GM23338 (cell line): ENCODE measurements around the gene MCFD2. TPM values are rescaled to one million over a fixed set of nuclear protein-coding genes. Genes with fewer than 3 reads are reported as not detected.

Experiments
- ATAC-seq: fragments of 200-7000 bp; cut with Tn5 transposase; 3 replicates; pipeline ENCODE4 v1.9.1; 2020
- DNase-seq: peaks from one replicate; pipeline ENCODE4 v3.0.0-alpha.2; 2015; ENCODE audit warnings: low spot score
- H2AFZ ChIP-seq: fragments of 200-600 bp; sonication (generic); 2 replicates; pipeline ENCODE4 v1.8.0; 2016; ENCODE audit warnings: antibody characterized with exemption, mild to moderate bottlenecking, moderate library complexity
- H3F3A ChIP-seq: fragments of 200-600 bp; sonication (generic); replicated peaks from 2 replicates; pipeline ENCODE4 v1.8.0; 2017; ENCODE audit warnings: antibody characterized with exemption, mixed run types, low read depth
- H3K27ac ChIP-seq: fragments of 200-600 bp; sonication (generic); 2 replicates; pipeline ENCODE4 v1.6.1; 2016; ENCODE audit warnings: low read depth
- H3K27me3 ChIP-seq: fragments of 200-600 bp; sonication (generic); 2 replicates; pipeline ENCODE4 v1.8.0; 2016; ENCODE audit warnings: mild to moderate bottlenecking, mixed run types, moderate library complexity; ENCODE audit not compliant: insufficient read depth
- H3K36me3 ChIP-seq: fragments of 200-600 bp; sonication (generic); 2 replicates; pipeline ENCODE4 v1.8.0; 2016; ENCODE audit warnings: mild to moderate bottlenecking; ENCODE audit not compliant: insufficient read depth
- H3K4me1 ChIP-seq: fragments of 200-600 bp; sonication (generic); 2 replicates; pipeline ENCODE4 v1.8.0; 2016; ENCODE audit warnings: mild to moderate bottlenecking, moderate library complexity; ENCODE audit not compliant: insufficient read depth
- H3K4me2 ChIP-seq: fragments of 200-600 bp; sonication (generic); 2 replicates; pipeline ENCODE4 v1.7.1; 2017; ENCODE audit warnings: mixed run types
- H3K4me3 ChIP-seq: fragments of 200-600 bp; sonication (generic); 2 replicates; pipeline ENCODE4 v1.6.1; 2016; ENCODE audit warnings: mixed run types
- H3K79me2 ChIP-seq: fragments of 200-600 bp; sonication (generic); replicated peaks from 2 replicates; pipeline ENCODE4 v1.8.0; 2017; ENCODE audit warnings: mild to moderate bottlenecking; ENCODE audit not compliant: insufficient read depth
- H3K9me2 ChIP-seq: fragments of 200-600 bp; sonication (generic); 2 replicates; pipeline ENCODE4 v1.8.0; 2017; ENCODE audit not compliant: insufficient read depth
- H4K20me1 ChIP-seq: fragments of 200-600 bp; sonication (generic); replicated peaks from 2 replicates; pipeline ENCODE4 v1.8.0; 2017; ENCODE audit warnings: mild to moderate bottlenecking; ENCODE audit not compliant: insufficient read depth
- H3K27ac Mint-ChIP-seq: 2 replicates; pipeline ENCODE4 v1.8.0; 2020; ENCODE audit warnings: inconsistent platforms, mild to moderate bottlenecking, moderate library complexity, mixed read lengths
- H3K27me3 Mint-ChIP-seq: 3 replicates; pipeline ENCODE4 v1.8.0; 2022; ENCODE audit warnings: low read depth, mild to moderate bottlenecking, moderate library complexity, mixed read lengths, inconsistent platforms; ENCODE audit not compliant: insufficient read depth, poor library complexity
- H3K36me3 Mint-ChIP-seq: 3 replicates; pipeline ENCODE4 v1.8.0; 2021; ENCODE audit warnings: low read depth, mild to moderate bottlenecking, inconsistent platforms, moderate library complexity, mixed read lengths
- H3K4me1 Mint-ChIP-seq: 3 replicates; pipeline ENCODE4 v1.8.0; 2020; ENCODE audit warnings: mild to moderate bottlenecking, inconsistent platforms, mixed read lengths
- H3K4me3 Mint-ChIP-seq: 3 replicates; pipeline ENCODE4 v1.8.0; 2021; ENCODE audit warnings: moderate library complexity, mild to moderate bottlenecking, inconsistent platforms, mixed read lengths
- H3K9me3 Mint-ChIP-seq: 3 replicates; pipeline ENCODE4 v1.8.0; 2020; ENCODE audit warnings: moderate library complexity, mild to moderate bottlenecking, inconsistent platforms, mixed read lengths
- CREB1 ChIP-seq: fragments of 250-450 bp; sonication (Bioruptor Pico); IDR thresholded peaks from 2 replicates; pipeline ENCODE4 v1.5.0; 2020; ENCODE audit warnings: low read depth, mild to moderate bottlenecking, moderate library complexity
- EZH2phosphoT487 ChIP-seq: fragments of 200-600 bp; sonication (generic); IDR thresholded peaks from one replicate; pipeline ENCODE4 v1.8.1; 2018; ENCODE audit warnings: antibody characterized with exemption; ENCODE audit not compliant: unreplicated experiment
- NANOG ChIP-seq: IDR thresholded peaks from 2 replicates; pipeline ENCODE4 v1.6.1; 2016; ENCODE audit warnings: antibody characterized with exemption, borderline replicate concordance
- REST ChIP-seq: IDR thresholded peaks from one replicate; pipeline ENCODE4 v1.6.1; 2018; ENCODE audit warnings: antibody characterized with exemption; ENCODE audit not compliant: unreplicated experiment
- ZNF114 ChIP-seq: fragments of 250-450 bp; sonication (Bioruptor Pico); IDR thresholded peaks from 2 replicates; pipeline ENCODE4 v1.5.0; 2020; ENCODE audit warnings: mild to moderate bottlenecking, moderate library complexity
- ZNF462 ChIP-seq: fragments of 250-450 bp; sonication (Bioruptor Pico); IDR thresholded peaks from 2 replicates; pipeline ENCODE4 v1.5.0; 2020; ENCODE audit warnings: mild to moderate bottlenecking, moderate library complexity
- polyA plus RNA-seq: library from polyadenylated mRNA; unstranded; fragments of >200 nt; fragmentation: Nextera tagmentation; extraction: Ambion mirVana; gene quantifications from 2 replicates; pipeline ENCODE4 v1.2.1, GENCODE V29; 2016
- total RNA-seq: library from RNA; depleted of rRNA; stranded (reverse); fragments of >200 nt; shearing (Covaris generic); gene quantifications from 2 replicates; pipeline ENCODE4 v1.2.3, GENCODE V29; 2014

The MCFD2 gene
- total and polyA plus RNA-seq, 2 experiments from 2014 or later: 55.1 to 91.9 TPM

GRCh38 chr2:46887028-46887885, 28.3 kb downstream of the MCFD2 start:
- Histone ChIP-seq H3F3A (no peaks in the 10 kb centered on the region), H3K4me3 (no peak overlapping the region), H2AFZ (no peak overlapping the region), H3K4me2 (no peak overlapping the region), H3K36me3 (no peaks in the 10 kb centered on the region), H3K27ac (no peak overlapping the region), H3K27me3 (no peaks in the 10 kb centered on the region), H4K20me1 (no peaks in the 10 kb centered on the region), H3K9me2 (no peaks in the 10 kb centered on the region), H3K79me2 (no peaks in the 10 kb centered on the region), H3K4me1 (no peaks in the 10 kb centered on the region)
- Mint-ChIP-seq H3K27ac (no peak overlapping the region), H3K27me3 (peaks cover 2% of the 10 kb centered on the region), H3K4me3 (no peak overlapping the region), H3K9me3 (peaks cover 3% of the 10 kb centered on the region; the same call in 1 of the 3 replicates), H3K4me1 (peaks cover 11% of the 10 kb centered on the region; the same call in 2 of the 3 replicates), H3K36me3 (no peaks in the 10 kb centered on the region)
- DNase-seq (no peak), ATAC-seq (no peak)
- TF ChIP-seq NANOG: no peak
- TF ChIP-seq ZNF114 (CRISPR knock-in tag): no peak
- no peak for TF ChIP-seq CREB1 (CRISPR knock-in tag)
- TF ChIP-seq REST: no peak
- TF ChIP-seq EZH2phosphoT487: no peak
- TF ChIP-seq ZNF462 (CRISPR knock-in tag): no peak
